ENCODE data around the gene CYP4F8.

The CYP4F8 gene

GRCh38 chr19:15616627-15617270 is 1.7 kb downstream of the CYP4F8 start:
- no peak for DNase-seq

DNA sequence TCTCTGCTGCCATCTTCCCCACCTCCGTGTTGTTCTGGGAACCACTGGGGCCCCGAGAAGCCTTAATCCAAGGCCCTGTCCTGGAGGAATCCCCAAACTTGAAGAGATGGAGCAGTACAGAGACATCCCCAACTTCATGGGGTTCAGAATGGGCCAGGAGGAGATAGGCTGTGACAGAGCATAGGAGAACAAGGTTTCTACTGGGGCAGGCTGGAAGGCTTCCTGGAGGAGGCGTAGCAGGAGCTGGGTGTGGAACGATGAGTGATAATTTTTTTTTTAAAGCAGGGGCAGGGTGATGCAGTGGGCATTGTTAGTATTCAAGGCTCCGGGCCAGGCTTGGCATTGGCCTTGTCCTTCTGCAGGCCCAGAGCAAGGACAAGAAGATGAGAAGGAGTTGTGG is 3.3 kb downstream of the CYP4F8 start:
- no peak for DNase-seq

- no peak for DNase-seq
Measured at GRCh38 chr19:15621801-15622200, 6.8 kb downstream of the CYP4F8 start.

DNA sequence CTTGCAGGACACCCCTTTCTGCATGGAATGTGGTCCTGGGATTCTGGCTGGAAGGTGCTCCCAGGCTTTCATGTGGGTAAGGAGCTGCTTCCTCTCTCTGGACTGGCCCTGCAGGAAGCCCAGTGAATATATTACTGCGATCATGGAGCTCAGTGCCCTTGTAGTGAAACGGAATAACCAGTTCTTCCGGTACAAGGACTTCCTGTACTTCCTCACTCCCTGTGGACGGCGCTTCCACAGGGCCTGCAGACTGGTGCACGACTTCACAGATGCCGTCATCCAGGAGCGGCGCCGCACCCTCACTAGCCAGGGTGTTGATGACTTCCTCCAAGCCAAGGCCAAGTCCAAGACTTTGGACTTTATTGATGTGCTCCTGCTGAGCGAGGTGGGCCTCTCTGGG is 8.0 kb downstream of the CYP4F8 start:
- DNase-seq, result no peak

GRCh38 chr19:15623711-15624318 is 8.8 kb downstream of the CYP4F8 start:
- no peak for DNase-seq

DNA sequence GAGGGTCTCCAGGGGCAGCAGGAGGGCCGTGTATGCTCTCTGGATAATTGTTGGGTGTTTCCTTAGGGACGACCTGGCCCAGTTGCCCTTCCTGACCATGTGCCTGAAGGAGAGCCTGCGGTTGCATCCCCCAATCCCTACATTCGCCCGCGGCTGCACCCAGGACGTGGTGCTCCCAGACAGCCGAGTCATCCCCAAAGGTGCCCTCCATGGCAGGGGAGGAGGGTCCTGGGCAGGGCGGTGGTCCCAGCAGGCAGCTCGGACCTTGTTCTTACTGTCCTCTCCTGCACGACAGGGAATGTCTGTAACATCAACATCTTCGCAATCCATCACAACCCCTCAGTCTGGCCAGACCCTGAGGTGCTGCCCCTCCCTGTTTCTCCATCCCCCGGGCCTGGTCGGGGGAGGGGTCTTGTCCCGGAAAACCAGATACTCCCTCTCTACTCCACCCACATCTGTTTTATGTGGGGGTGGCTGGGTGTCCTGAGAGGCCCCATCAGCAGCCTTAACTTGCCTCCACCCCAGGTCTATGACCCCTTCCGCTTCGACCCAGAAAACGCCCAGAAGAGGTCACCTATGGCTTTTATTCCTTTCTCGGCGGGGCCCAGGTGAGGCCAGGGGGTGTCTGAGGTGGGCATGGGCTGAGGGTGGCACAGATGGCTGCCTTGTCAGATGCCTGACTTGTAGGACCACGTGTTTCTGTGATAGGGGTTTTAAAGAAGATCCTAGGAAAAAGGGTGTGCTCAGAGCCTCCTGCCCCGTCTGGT is 13.4 kb downstream of the CYP4F8 start:
- DNase-seq, result no peak

GRCh38 chr19:15629003-15629880 is 14.2 kb downstream of the CYP4F8 start:
- DNase-seq, result peak; percentile 44

DNA sequence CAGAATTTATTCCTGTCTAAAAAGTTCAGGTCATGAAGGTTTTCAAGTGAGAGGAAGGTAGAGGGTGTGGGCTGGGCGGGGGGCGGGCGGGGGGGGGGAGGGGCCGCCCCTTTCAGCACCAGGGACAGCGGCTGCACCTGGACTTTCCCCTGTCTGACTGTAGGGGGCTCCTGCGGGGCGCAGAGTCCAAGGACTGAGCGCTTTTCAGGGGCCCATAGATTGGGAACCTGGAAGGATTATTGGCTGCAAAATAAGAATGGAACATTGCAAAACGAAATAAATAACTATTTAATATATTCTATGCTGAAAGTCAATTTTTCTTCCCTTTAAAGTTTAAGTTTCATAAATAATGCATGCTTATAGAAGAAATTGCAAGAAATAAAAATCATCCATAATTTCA is 16.8 kb downstream of the CYP4F8 start:
- DNase-seq, result no peak

DNA sequence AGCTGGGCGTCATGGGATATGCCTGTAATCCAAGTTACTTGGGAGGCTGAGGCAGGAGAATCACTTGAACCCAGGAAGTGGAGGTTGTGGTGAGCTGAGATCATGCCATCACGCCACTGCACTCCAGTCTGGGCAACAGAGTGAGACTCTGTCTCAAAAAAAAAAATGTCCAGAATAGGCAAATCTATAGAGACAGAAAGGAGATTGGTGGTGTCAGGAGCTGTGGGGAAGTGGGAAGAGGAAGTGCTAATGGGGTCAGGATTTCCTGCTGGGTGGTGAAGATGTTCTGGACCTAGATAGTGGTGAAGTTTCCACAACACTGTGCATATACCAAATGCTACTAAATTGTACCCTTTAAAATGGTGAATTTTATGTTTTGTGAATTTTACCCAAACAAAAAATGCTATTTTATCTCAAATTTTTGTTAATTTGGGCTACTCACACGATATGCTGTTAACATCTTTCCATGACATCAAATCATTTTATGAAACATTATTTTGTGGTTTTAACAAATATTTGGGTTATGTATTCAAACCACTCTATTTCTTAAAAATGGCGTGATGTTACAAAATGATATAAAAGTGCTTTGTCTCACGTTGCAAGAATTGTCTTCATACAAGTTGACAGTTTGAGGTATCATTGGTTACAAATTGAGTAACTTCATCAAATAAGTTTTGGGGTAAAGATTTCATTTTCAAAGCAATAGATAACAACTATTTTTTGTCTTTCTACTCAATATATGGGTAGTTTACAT is 18.2 kb downstream of the CYP4F8 start:
- no peak for DNase-seq

- DNase-seq, result no peak
Measured at GRCh38 chr19:15634105-15634504, 19.1 kb downstream of the CYP4F8 start.

DNA sequence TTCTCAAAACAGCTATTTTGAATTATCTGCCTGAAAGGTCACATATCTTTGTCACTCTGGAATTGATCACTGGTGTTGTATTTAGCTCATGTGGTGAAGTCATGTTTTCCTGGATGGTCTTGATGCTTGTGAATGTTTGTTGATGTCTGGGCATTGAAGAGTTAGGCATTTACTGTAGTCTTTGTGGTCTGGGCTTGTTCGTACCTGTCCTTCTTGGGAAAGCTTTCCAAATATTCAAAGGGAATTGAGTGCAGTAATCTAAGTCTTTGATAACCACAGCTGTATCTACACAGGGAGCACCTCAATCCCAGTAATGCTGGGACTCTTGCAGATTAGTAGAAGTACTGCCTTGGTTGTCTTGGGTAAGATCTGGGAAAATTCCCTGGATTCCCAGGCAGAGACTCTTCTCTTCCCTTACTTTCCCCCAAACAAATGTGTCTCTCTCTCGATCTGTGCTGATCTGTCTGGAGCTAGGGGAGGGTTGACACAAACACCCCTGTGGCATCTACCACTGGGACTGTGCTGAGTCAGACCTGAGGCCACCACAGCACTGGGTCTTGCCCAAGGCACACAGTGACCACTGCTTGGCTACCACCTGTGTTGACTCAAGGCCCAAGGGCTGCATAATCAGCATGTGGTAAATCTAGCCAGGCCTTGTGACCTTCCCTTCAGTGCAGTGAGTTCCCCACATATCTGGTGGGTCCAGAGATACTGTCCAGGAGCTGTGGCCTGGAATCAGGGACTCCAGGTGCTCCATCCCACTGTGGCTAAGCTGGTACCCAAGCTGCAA is 20.2 kb downstream of the CYP4F8 start:
- no peak for DNase-seq

- DNase-seq, result no peak
Measured at GRCh38 chr19:15636026-15636425, 21.0 kb downstream of the CYP4F8 start.

DNA sequence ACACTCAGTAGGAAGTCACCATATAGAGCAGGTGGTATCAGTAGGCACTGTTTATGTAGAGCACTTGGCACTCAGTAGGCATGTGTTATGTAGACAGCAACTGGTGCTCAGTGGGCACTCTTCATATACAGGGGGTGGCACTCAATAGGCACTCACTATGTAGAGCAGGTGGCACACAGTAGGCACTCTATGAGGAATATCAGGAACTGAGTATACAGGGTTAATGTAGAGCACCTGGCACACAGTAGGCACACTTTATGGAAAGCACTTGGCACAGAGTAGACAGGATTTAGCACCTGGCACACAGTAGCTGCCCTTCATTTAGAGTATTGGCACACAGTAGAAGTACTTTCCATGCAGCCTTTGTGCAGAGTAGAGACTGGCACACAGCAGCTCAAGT is 24.6 kb downstream of the CYP4F8 start:
- DNase-seq, result no peak

- DNase-seq, result no peak
Measured at GRCh38 chr19:15640294-15640903, 25.4 kb downstream of the CYP4F8 start, which contains the start of gene CYP4F3. Gene CYP4F3, plus strand, starts transcription at chr19:15640897. Its CDS starts 519 bp downstream, at chr19:15641416.

- no peak for DNase-seq
Measured at GRCh38 chr19:15640904-15641597, 26.0 kb downstream of the CYP4F8 start.

- DNase-seq, result no peak
Measured at GRCh38 chr19:15641901-15642491, 27.0 kb downstream of the CYP4F8 start.

DNA sequence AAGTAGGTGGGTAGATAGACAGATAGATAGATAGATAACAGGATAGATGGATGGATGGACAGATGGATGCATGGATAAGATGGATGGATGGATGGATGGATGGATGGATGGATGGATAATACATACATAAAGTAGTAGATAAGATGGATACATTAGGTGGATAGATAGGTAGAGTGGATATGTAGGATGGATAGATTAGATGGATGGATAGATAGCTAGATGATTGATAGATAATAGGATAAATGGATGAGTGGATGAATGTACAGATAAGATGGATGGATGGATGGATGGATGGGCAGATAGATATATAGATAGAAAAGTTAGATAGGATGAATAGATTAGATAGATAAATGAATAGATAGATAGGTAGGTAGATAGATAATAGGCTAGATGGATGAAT is 27.8 kb downstream of the CYP4F8 start:
- DNase-seq, result no peak

- no peak for DNase-seq
Measured at GRCh38 chr19:15643387-15643786, 28.4 kb downstream of the CYP4F8 start.

GRCh38 chr19:15644066-15644741 is 29.2 kb downstream of the CYP4F8 start:
- no peak for DNase-seq

Measured in GDM1 (cell line).